Stimulated activated memory B cell treated with anti-CD40 and anti-IgM and Interleukin-4, amounts not matched to agents 10 μg/mL and 1 μg/mL and 100 μg/mL, for 72 hours (primary cell): ENCODE data around the gene CBLN3.

Experiments used
- ATAC-seq: fragments of 150-1000 bp; cut with Tn5 transposase; 2 replicates; pipeline ENCODE4 v1.10.0; 2021
- H3K27ac Mint-ChIP-seq: one replicate; pipeline ENCODE4 v1.8.0; 2022; ENCODE audit warnings: mild to moderate bottlenecking, mixed read lengths
- H3K27me3 Mint-ChIP-seq: one replicate; pipeline ENCODE4 v1.8.0; 2022; ENCODE audit warnings: mixed read lengths
- H3K36me3 Mint-ChIP-seq: one replicate; pipeline ENCODE4 v1.8.0; 2022; ENCODE audit warnings: mixed read lengths
- H3K4me1 Mint-ChIP-seq: one replicate; pipeline ENCODE4 v1.8.0; 2022; ENCODE audit warnings: mixed read lengths
- H3K4me3 Mint-ChIP-seq: one replicate; pipeline ENCODE4 v1.8.0; 2022; ENCODE audit warnings: mild to moderate bottlenecking, moderate library complexity, mixed read lengths
- H3K9me3 Mint-ChIP-seq: one replicate; pipeline ENCODE4 v1.8.0; 2022; ENCODE audit warnings: mixed read lengths

Gene CBLN3

GRCh38 chr14:24404814-24405213, 24.7 kb downstream of the CBLN3 start:
- H3K4me1 Mint-ChIP-seq: peaks cover under 1% of the 10 kb centered on the region
- H3K9me3 Mint-ChIP-seq: no peaks in the 10 kb centered on the region
- peaks cover 70% of the 10 kb centered on the region for H3K27me3 Mint-ChIP-seq
- H3K27ac Mint-ChIP-seq: no peak overlapping the region
- H3K36me3 Mint-ChIP-seq: no peaks in the 10 kb centered on the region
- no peak overlapping the region for H3K4me3 Mint-ChIP-seq
- ATAC-seq: no peak

- Mint-ChIP-seq H3K4me1 (peaks cover 7% of the 10 kb centered on the region), H3K4me3 (no peak overlapping the region), H3K27me3 (peaks cover 68% of the 10 kb centered on the region), H3K9me3 (no peaks in the 10 kb centered on the region), H3K27ac (no peak overlapping the region), H3K36me3 (no peaks in the 10 kb centered on the region)
- ATAC-seq: no peak
Observed at GRCh38 chr14:24403294-24403998, 26.0 kb downstream of the CBLN3 start.

- no peaks in the 10 kb centered on the region for H3K9me3 Mint-ChIP-seq
- peaks cover 7% of the 10 kb centered on the region for H3K4me1 Mint-ChIP-seq
- ATAC-seq: no peak
- no peak overlapping the region for H3K27ac Mint-ChIP-seq
- peaks cover 58% of the 10 kb centered on the region for H3K27me3 Mint-ChIP-seq
- no peak overlapping the region for H3K4me3 Mint-ChIP-seq
- H3K36me3 Mint-ChIP-seq: no peaks in the 10 kb centered on the region
Observed at GRCh38 chr14:24401810-24402702, 27.4 kb downstream of the CBLN3 start.

GRCh38 chr14:24399999-24400718, 29.3 kb downstream of the CBLN3 start:
- Mint-ChIP-seq H3K27ac (no peak overlapping the region), H3K4me3 (no peak overlapping the region), H3K36me3 (no peaks in the 10 kb centered on the region), H3K9me3 (no peaks in the 10 kb centered on the region), H3K4me1 (peaks cover 7% of the 10 kb centered on the region), H3K27me3 (peaks cover 46% of the 10 kb centered on the region)
- no peak for ATAC-seq

- Mint-ChIP-seq H3K4me3 (peak overlapping the region; percentile 61), H3K27me3 (peaks cover 45% of the 10 kb centered on the region), H3K4me1 (peaks cover 7% of the 10 kb centered on the region), H3K36me3 (no peaks in the 10 kb centered on the region), H3K9me3 (no peaks in the 10 kb centered on the region), H3K27ac (no peak overlapping the region)
- ATAC-seq: peak; percentile 18
Observed at GRCh38 chr14:24399447-24399822, 30.0 kb downstream of the CBLN3 start.

- peak; percentile 72 for ATAC-seq
- Mint-ChIP-seq H3K9me3 (no peaks in the 10 kb centered on the region), H3K27me3 (peaks cover 39% of the 10 kb centered on the region), H3K4me1 (peaks cover 7% of the 10 kb centered on the region), H3K36me3 (no peaks in the 10 kb centered on the region), H3K27ac (no peak within 1 kb of the TSS), H3K4me3 (peak within 1 kb of the TSS; percentile 61)
Observed at GRCh38 chr14:24398653-24399446, 30.6 kb downstream of the CBLN3 start, which contains the start of gene NYNRIN. Gene NYNRIN, plus strand, starts transcription at chr14:24399003. Its CDS starts 244 bp downstream, at chr14:24399247.

- H3K4me3 Mint-ChIP-seq: no peak overlapping the region
- H3K27ac Mint-ChIP-seq: no peak overlapping the region
- no peak for ATAC-seq
- no peaks in the 10 kb centered on the region for H3K36me3 Mint-ChIP-seq
- H3K4me1 Mint-ChIP-seq: peaks cover 7% of the 10 kb centered on the region
- H3K27me3 Mint-ChIP-seq: peaks cover 33% of the 10 kb centered on the region
- H3K9me3 Mint-ChIP-seq: no peaks in the 10 kb centered on the region
Observed at GRCh38 chr14:24398293-24398652, 31.2 kb downstream of the CBLN3 start.

- H3K27me3 Mint-ChIP-seq: peaks cover 30% of the 10 kb centered on the region
- no peaks in the 10 kb centered on the region for H3K36me3 Mint-ChIP-seq
- peak overlapping the region; percentile 28 for H3K4me3 Mint-ChIP-seq
- no peak overlapping the region for H3K27ac Mint-ChIP-seq
- H3K4me1 Mint-ChIP-seq: peaks cover 7% of the 10 kb centered on the region
- H3K9me3 Mint-ChIP-seq: no peaks in the 10 kb centered on the region
- ATAC-seq: no peak
Observed at GRCh38 chr14:24397639-24398292, 31.7 kb downstream of the CBLN3 start.

- no peaks in the 10 kb centered on the region for H3K9me3 Mint-ChIP-seq
- ATAC-seq: peak; percentile 38
- peaks cover 25% of the 10 kb centered on the region for H3K27me3 Mint-ChIP-seq
- H3K27ac Mint-ChIP-seq: no peak overlapping the region
- no peak overlapping the region for H3K4me3 Mint-ChIP-seq
- no peaks in the 10 kb centered on the region for H3K36me3 Mint-ChIP-seq
- peaks cover 7% of the 10 kb centered on the region for H3K4me1 Mint-ChIP-seq
Observed at GRCh38 chr14:24395609-24396582, 33.6 kb downstream of the CBLN3 start.

GRCh38 chr14:24394275-24394674, 35.2 kb downstream of the CBLN3 start:
- H3K4me1 Mint-ChIP-seq: peaks cover 2% of the 10 kb centered on the region
- no peak overlapping the region for H3K4me3 Mint-ChIP-seq
- H3K9me3 Mint-ChIP-seq: no peaks in the 10 kb centered on the region
- no peak for ATAC-seq
- H3K27me3 Mint-ChIP-seq: peaks cover 10% of the 10 kb centered on the region
- H3K36me3 Mint-ChIP-seq: no peaks in the 10 kb centered on the region
- H3K27ac Mint-ChIP-seq: no peak overlapping the region

GRCh38 chr14:24392325-24393091, 37.0 kb downstream of the CBLN3 start:
- H3K4me1 Mint-ChIP-seq: no peaks in the 10 kb centered on the region

GRCh38 chr14:24390701-24391468, 38.6 kb downstream of the CBLN3 start:
- Mint-ChIP-seq H3K27ac (no peak overlapping the region), H3K4me1 (no peaks in the 10 kb centered on the region), H3K9me3 (no peaks in the 10 kb centered on the region), H3K4me3 (no peak overlapping the region), H3K36me3 (no peaks in the 10 kb centered on the region), H3K27me3 (peaks cover 9% of the 10 kb centered on the region)
- no peak for ATAC-seq

More at GRCh38 chr14:24392325-24393091, 37.0 kb downstream of the CBLN3 start:
- Mint-ChIP-seq H3K27ac (no peak overlapping the region), H3K4me3 (no peak overlapping the region), H3K27me3 (peaks cover 9% of the 10 kb centered on the region), H3K36me3 (no peaks in the 10 kb centered on the region), H3K9me3 (no peaks in the 10 kb centered on the region)
- ATAC-seq: no peak
